K562 (cell line): ENCODE data around the gene ZNF268.

Experiments
- BRCA1 ChIP-seq, 2 experiments: fragments of 450-650 bp in 1 of 2; sonication (generic) in 1 of 2; formaldehyde crosslinking in 1 of 2; IDR thresholded peaks; 2 replicates each; pipeline versions ENCODE4 v1.5.0 to v1.6.1; 2017 to 2020; ENCODE audit warnings: mild to moderate bottlenecking in 1 of 2, missing genetic modification reagents in 1 of 2
- CC2D1A ChIP-seq: fragments of 450-650 bp; IDR thresholded peaks from 2 replicates; pipeline ENCODE4 v1.6.1; 2017; ENCODE audit warnings: mild to moderate bottlenecking
- CEBPB ChIP-seq: fragments of 450-650 bp; IDR thresholded peaks from 2 replicates; pipeline ENCODE4 v1.6.1; 2016; ENCODE audit warnings: missing genetic modification characterization, missing compliant biosample characterization
- DIDO1 ChIP-seq: fragments of 450-650 bp; IDR thresholded peaks from 2 replicates; pipeline ENCODE4 v1.6.1; 2016; ENCODE audit warnings: low read depth, missing biosample characterization, missing genetic modification characterization
- ELF4 ChIP-seq: fragments of 450-650 bp; formaldehyde crosslinking; IDR thresholded peaks from 2 replicates; pipeline ENCODE4 v1.4.0; 2022; ENCODE audit warnings: missing genetic modification characterization
- MYNN ChIP-seq, 2 experiments: sonication (generic); formaldehyde crosslinking in 1 of 2; IDR thresholded peaks; 2 replicates each; pipeline versions ENCODE4 v1.5.0 to v1.6.1; 2016 to 2020; ENCODE audit warnings: antibody characterized with exemption in 1 of 2, missing genetic modification reagents in 1 of 2
- NFIC ChIP-seq: fragments of 450-650 bp; IDR thresholded peaks from 2 replicates; pipeline ENCODE4 v1.6.1; 2017; ENCODE audit warnings: mild to moderate bottlenecking, inconsistent platforms
- TEAD4 ChIP-seq, 2 experiments: sonication (generic) in 1 of 2; formaldehyde crosslinking in 1 of 2; IDR thresholded peaks; 2 replicates each; pipeline versions ENCODE4 v1.6.1 to v1.8.0; 2012 to 2022; ENCODE audit warnings: borderline replicate concordance in 1 of 2, inconsistent platforms in 1 of 2, low read length in 1 of 2, mild to moderate bottlenecking in 1 of 2, missing genetic modification reagents in 1 of 2
- ZNF77 ChIP-seq: fragments of 250-450 bp; sonication (Bioruptor Pico); IDR thresholded peaks from 2 replicates; pipeline ENCODE4 v1.5.0; 2020
- TF ChIP-seq, protein P1 (sequence below), 3 experiments: IDR thresholded peaks in 2 of 3; conservative IDR thresholded peaks in 1 of 3; 2 replicates each; pipeline ENCODE4 v1.5.1; 2011 to 2012; ENCODE audit warnings: low read length in 3 of 3, mild to moderate bottlenecking in 3 of 3, control low read depth in 2 of 3, improper control_type of control experiment in 1 of 3, inconsistent platforms in 1 of 3, low read depth in 1 of 3, mixed read lengths in 1 of 3, moderate library complexity in 1 of 3; ENCODE audit not compliant: insufficient read depth in 2 of 3

DNA sequence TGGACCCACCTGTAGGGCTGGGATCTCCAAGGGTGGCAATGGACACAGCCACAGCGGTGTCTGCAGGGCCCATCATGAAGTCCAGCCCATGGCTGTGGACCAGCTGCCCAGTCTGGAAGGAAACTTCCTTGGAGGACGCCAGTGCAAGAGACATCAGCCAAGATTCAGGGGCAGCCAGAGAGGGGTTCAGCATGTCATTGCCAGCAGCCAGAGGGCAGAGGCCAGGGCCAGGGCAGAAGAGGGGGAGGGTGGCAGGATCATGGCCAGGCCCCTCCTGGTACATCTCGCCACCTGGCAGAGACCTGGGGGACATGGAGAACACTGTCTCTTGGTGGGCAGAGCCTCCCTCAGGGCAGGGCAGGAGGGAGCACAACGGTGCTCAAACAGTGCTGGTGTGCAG lies 44.2 kb downstream of the ZNF268 start:
- TF ChIP-seq CC2D1A (no peak), MYNN (IDR thresholded peaks at IDR 0.05) (no peak), MYNN (CRISPR knock-in tag; IDR thresholded peaks at IDR 0.05) (no peak), DIDO1 (tag) (no peak), ELF4 (CRISPR knock-in tag) (no peak), ZNF77 (CRISPR knock-in tag) (no peak), BRCA1 (IDR thresholded peaks at IDR 0.05) (no peak), BRCA1 (CRISPR knock-in tag; IDR thresholded peaks at IDR 0.05) (no peak), TEAD4 (IDR thresholded peaks at IDR 0.05; ENCODE audit: low read length) (no peak), TEAD4 (CRISPR knock-in tag; IDR thresholded peaks at IDR 0.05; ENCODE audit: borderline replicate concordance) (no peak), CEBPB (tag) (no peak), NFIC (no peak)
- TF ChIP-seq, protein P1, sequence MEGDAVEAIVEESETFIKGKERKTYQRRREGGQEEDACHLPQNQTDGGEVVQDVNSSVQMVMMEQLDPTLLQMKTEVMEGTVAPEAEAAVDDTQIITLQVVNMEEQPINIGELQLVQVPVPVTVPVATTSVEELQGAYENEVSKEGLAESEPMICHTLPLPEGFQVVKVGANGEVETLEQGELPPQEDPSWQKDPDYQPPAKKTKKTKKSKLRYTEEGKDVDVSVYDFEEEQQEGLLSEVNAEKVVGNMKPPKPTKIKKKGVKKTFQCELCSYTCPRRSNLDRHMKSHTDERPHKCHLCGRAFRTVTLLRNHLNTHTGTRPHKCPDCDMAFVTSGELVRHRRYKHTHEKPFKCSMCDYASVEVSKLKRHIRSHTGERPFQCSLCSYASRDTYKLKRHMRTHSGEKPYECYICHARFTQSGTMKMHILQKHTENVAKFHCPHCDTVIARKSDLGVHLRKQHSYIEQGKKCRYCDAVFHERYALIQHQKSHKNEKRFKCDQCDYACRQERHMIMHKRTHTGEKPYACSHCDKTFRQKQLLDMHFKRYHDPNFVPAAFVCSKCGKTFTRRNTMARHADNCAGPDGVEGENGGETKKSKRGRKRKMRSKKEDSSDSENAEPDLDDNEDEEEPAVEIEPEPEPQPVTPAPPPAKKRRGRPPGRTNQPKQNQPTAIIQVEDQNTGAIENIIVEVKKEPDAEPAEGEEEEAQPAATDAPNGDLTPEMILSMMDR (IDR thresholded peaks at IDR 0.05 in 2 of 3, conservative IDR thresholded peaks at IDR 0.05 in 1 of 3; ENCODE audit: insufficient read depth in 2 of 3, low read depth in 1 of 3, low read length in 3 of 3): no peak
